ENCODE results near the gene GJD3.

- no peak for TF ChIP-seq CTCF (IDR thresholded peaks at IDR 0.05)
- no peak for TF ChIP-seq EZH2 (IDR thresholded peaks at IDR 0.05; ENCODE audit: borderline replicate concordance, insufficient read depth, low read depth, low read length, poor library complexity, severe bottlenecking)
Observed at GRCh38 chr17:40356990-40357881, 7.3 kb downstream of the GJD3 start.

Data from B cell (primary cell).